ENCODE measurements around the gene B3GAT1.
A peak's percentile ranks its signal among the peaks of the same experiment; 100 is the strongest.
"Not testable (repeated sequence)": the region's sequence is repeated elsewhere in the genome, so short reads cannot be mapped to it uniquely, and the experiment has no call there.

Gene B3GAT1

DNA sequence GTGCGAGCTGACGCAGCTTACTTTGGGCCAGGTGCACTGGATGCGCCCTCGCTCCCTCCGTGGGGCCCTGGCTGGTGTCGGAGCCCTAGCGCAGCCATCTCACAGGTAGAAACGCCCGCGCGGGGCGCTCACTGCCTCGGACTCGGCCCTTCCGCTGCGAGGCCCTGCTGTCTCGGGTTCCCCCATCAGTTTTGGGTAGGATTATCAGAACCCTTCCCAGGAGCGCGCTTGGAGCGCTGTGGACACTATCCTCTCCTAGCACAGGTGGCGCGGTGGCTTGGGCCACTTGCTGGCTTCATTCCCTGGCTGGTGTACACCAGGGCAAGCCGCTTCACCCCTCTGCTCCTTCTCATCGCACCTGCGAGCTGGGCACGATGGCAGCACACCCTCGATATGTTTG is 35.7 kb upstream of the B3GAT1 start:
- DNase-seq (no peak), ATAC-seq (no peak)
- Mint-ChIP-seq H3K4me1 (no peaks in the 10 kb centered on the region), H3K27me3 (peaks cover 19% of the 10 kb centered on the region), H3K27ac (no peak overlapping the region), H3K4me3 (no peak overlapping the region), H3K9me3 (peaks cover 13 to 22% of the 10 kb centered on the region in 2 donors)

DNA sequence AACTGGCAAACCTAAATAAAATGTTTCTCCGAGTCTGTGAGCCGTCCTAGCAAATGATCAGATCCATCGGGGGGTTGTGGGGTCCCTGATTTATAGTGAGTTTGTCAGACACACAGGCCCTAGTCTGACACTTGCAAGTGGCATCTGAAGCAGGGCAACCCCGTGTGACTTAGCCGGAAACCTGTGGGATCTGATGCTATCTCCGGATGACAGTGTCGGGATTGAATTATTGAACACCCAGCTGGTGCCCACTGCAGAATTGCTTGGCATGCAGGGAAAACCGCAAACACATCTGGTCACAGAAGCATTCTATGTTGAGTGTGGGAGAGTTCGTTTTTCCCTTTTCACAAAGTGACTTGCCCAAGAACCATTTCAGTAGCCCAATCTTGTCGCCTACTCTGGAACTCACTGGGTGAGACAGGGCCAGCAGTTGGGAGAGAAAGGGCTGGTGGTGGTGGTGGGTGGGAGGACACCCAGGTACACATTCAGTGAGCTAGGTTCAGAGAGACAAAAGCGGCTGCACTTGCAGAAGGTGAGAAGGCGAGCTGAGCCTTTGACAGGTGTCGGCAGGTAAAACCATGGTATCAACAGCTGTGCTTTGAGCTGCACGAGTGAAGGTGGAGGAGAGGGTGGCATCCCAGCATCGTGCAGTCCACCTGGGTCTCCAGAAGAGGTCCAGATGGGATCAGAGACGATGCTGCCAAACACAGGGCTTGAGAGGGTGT is 33.7 kb upstream of the B3GAT1 start:
- peaks cover 25% of the 10 kb centered on the region for H3K27me3 Mint-ChIP-seq
- H3K9me3 Mint-ChIP-seq = peaks cover 13 to 22% of the 10 kb centered on the region in 2 donors
- ATAC-seq (no peak), DNase-seq (no peak)
- no peak overlapping the region for H3K27ac Mint-ChIP-seq
- H3K4me1 Mint-ChIP-seq = no peaks in the 10 kb centered on the region
- no peak overlapping the region for H3K4me3 Mint-ChIP-seq

DNA sequence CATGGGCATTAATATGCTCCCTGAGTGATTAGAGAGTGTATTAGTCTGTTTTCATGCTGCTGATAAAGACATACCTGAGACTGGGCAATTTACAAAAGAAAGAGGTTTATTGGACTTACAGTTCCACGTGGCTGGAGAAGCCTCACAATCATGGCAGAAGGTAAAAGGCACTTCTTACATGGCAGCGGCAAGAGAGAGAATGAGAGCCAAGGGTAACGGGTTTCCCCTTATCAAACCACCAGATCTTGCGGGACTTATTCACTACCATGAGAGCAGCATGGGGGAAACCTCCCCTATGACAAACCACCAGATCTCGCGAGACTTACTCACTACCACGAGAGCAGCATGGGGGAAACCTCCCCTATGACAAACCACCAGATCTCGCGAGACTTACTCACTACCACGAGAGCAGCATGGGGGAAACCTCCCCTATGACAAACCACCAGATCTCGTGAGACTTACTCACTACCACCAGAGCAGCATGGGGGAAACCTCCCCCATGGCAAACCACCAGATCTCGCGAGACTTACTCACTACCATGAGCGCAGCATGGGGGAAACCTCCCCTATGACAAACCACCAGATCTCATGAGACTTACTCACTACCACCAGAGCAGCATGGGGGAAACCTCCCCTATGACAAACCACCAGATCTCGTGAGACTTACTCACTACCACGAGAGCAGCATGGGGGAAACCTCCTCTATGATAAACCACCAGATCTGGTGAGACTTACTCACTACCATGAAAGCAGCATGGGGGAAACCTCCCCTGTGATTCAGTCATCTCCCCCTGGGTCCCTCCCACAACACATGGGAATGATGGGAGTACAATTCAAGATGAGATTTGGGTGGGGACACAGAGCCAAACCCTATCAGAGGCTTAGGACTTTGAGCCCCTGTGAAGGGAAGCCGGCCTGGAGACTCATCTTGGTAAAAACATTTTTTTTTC is 32.4 kb upstream of the B3GAT1 start:
- H3K4me3 Mint-ChIP-seq, ATAC-seq, H3K27ac Mint-ChIP-seq, DNase-seq, H3K4me1 Mint-ChIP-seq: not testable (repeated sequence)
- H3K27me3 Mint-ChIP-seq = peaks cover 25% of the 10 kb centered on the region
- peaks cover 13 to 22% of the 10 kb centered on the region in 2 donors for H3K9me3 Mint-ChIP-seq

DNA sequence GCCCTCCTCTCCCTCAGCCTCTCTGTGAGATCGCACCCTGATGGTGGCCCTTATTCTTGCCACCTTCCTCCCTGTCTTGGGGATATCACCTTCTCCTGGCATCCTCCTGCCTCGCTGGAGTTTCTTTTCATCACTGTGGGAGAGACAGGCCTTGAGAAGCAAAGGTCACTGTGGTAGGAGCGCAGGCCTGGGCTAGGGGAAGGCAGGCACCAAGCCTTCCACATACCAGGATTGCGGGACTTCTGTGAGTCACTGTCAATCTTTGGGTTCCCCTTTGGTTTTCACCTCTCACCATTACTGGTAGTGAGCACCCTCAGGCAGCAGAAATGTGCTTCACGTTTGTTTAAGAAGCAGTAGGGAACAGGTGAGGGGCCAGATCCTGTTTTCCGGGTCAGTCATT is 31.2 kb upstream of the B3GAT1 start:
- Mint-ChIP-seq H3K9me3 (peaks cover 13 to 22% of the 10 kb centered on the region in 2 donors), H3K4me3 (no peak overlapping the region), H3K4me1 (no peaks in the 10 kb centered on the region), H3K27ac (peak overlapping the region in 1 of 2 donors; percentile 5), H3K27me3 (peaks cover 25% of the 10 kb centered on the region)
- no peak for ATAC-seq
- DNase-seq = no peak

DNA sequence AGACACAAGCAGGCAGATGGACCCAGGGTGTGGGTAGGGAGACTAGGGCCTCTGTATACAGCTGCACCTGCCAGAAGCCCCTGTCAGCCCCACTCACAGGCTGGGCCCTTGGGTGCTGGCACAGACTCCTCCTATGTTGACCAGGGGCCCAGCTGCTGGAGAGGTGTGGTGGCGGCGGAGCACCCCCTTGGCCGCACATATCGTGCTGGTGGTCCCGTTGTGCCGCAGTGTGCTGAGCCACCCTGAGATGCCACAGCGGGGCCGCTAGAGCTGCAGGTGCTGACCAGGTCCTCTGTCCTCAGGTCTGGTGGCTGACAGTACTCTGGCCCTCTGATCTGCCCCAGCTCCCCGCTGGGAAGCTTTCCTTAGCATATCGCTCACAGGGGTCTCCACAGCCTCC is 30.2 kb upstream of the B3GAT1 start:
- H3K9me3 Mint-ChIP-seq = peaks cover 13 to 22% of the 10 kb centered on the region in 2 donors
- no peak overlapping the region for H3K4me3 Mint-ChIP-seq
- H3K27ac Mint-ChIP-seq = no peak overlapping the region
- peaks cover 17% of the 10 kb centered on the region for H3K27me3 Mint-ChIP-seq
- no peaks in the 10 kb centered on the region for H3K4me1 Mint-ChIP-seq
- no peak for ATAC-seq
- no peak for DNase-seq

DNA sequence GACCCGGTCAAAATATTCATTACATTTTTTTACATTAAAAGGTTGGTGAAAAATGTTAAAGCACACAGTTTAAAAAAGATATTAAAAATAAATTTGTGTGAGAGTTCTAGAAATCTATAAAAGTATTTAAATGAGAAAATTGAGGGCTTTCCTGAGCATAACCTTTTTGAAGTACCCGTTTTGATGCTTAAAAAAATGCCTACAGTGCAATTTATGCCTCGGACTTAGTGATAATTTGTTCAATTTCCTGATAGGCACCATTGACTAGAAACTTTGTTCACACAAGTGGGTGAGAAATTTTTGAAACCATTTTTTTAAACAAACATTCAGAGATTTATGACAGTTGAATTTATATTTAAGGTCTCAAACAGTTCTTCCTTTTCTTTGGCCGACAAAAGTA is 29.7 kb upstream of the B3GAT1 start:
- Mint-ChIP-seq H3K9me3 (peaks cover 13 to 22% of the 10 kb centered on the region in 2 donors), H3K4me3 (no peak overlapping the region), H3K27me3 (peaks cover 17% of the 10 kb centered on the region), H3K4me1 (no peaks in the 10 kb centered on the region), H3K27ac (no peak overlapping the region)
- ATAC-seq (no peak), DNase-seq (no peak)

DNA sequence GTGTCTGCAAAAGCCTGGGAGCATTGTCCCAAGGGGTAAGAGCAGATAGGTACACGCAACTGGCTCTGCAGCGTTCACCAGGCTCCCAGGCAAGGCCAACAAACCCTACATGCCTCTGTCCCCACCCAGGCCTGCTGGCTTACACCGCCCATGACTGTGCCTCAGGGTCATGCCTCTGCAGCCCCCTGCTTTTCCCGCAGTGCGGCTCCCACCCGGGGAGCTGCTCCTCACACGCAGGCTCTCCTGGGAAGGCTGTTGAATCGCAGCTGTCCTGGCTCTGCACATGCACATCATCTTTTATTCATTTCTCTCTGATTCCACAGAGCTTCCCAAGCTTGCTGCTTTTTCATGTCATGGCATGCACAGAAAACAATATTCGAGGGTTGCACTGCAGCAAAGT is 29.2 kb upstream of the B3GAT1 start:
- DNase-seq = no peak
- ATAC-seq = no peak
- Mint-ChIP-seq H3K4me1 (no peaks in the 10 kb centered on the region), H3K27ac (no peak overlapping the region), H3K4me3 (no peak overlapping the region), H3K9me3 (peaks cover 13 to 22% of the 10 kb centered on the region in 2 donors), H3K27me3 (peaks cover 17% of the 10 kb centered on the region)

DNA sequence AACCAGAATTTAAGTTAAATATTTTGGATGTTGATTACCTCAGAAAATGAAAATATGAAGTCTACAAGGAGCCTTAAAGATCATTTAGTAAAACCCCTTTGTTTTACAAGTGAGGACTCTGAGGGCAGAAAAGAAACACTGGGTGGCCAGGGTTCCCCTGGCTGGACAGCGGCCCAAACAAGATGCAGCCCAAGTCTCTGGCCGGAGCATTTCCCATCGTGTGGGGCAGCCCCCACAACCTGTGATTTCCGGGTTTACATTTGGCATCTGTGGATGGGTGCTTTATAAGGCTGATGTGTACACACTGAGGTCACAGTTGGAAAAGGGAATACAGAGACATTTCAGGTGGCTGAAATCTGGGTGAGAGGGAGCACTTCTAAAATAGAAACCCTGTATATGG is 28.8 kb upstream of the B3GAT1 start:
- ATAC-seq (no peak), DNase-seq (no peak)
- peaks cover 13 to 22% of the 10 kb centered on the region in 2 donors for H3K9me3 Mint-ChIP-seq
- no peak overlapping the region for H3K27ac Mint-ChIP-seq
- H3K27me3 Mint-ChIP-seq = peaks cover 17% of the 10 kb centered on the region
- no peaks in the 10 kb centered on the region for H3K4me1 Mint-ChIP-seq
- no peak overlapping the region for H3K4me3 Mint-ChIP-seq

DNA sequence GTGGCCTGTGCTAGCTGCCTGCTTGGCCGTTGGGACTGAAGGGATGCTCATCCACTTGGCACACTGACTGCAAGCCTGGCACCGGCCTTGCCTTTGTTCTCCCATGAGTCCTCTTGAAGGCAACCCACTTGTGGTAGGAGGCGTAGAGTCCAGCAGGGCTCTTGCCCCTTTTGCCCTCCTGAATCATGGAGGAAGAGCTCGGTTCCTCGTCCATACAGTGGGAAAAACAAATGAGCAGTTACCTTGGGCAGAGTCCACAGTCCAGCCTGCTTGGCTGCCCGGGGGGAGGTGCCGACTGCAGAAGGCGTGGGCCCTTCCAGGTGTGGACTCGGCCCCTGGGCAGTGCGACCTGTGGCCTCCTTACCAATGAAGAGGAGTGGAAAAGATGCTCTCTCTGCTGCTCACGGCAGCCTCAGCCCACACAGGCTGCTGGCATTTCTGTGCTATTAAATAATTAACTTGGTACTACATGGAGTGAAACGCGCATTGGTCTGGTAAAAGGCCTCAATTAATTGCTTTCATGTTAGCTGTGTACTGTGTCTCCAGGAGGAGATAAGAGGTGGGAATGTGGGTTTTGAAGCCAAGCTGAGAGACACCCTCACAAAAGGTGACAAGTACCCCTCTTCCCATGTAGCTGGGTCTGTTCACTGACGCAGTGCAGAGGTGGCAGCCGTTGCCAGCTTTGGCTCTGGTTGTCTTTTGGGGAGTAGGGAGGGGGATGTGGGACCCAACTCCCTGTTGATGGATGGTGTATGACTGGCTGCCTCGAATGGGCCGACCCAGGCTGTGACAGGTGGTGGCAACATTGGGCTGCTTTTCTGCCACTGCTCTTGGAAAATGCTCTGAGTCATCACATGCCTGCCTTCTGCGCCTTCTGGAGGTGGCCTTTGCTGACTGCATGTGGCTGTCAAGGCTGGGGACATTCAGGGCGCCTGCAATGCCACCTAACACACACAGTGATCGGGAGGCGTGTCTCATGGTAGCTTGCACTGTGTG is 26.8 kb upstream of the B3GAT1 start:
- DNase-seq (no peak), ATAC-seq (no peak)
- Mint-ChIP-seq H3K27ac (peak overlapping the region in 1 of 2 donors; percentile 15), H3K4me1 (no peaks in the 10 kb centered on the region), H3K9me3 (peaks cover 8 to 12% of the 10 kb centered on the region in 2 donors), H3K27me3 (peaks cover 17% of the 10 kb centered on the region), H3K4me3 (no peak overlapping the region)

DNA sequence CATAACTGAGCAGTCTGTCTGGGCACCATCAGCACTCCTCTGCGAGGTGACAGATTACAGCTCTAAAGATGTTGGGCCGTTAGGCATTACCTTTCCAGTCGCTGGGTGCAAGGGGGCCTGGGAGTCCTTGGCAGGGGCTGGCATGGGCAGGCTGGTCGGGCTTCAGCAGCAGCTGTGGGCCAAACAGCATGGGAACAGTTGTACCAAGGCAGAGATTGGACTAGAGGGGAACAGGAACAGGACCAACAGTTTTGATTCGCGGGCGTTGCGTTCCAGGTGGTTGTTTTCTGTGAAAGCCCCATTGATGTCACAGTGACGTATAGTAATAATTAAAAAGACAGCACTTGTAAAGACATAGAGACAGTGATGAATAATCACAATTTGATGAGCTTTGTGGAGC is 25.8 kb upstream of the B3GAT1 start:
- ATAC-seq (no peak), DNase-seq (no peak)
- Mint-ChIP-seq H3K27me3 (peaks cover 7% of the 10 kb centered on the region), H3K4me3 (no peak overlapping the region), H3K9me3 (peaks cover under 1 to 2% of the 10 kb centered on the region in 2 donors), H3K27ac (no peak overlapping the region), H3K4me1 (no peaks in the 10 kb centered on the region)

DNA sequence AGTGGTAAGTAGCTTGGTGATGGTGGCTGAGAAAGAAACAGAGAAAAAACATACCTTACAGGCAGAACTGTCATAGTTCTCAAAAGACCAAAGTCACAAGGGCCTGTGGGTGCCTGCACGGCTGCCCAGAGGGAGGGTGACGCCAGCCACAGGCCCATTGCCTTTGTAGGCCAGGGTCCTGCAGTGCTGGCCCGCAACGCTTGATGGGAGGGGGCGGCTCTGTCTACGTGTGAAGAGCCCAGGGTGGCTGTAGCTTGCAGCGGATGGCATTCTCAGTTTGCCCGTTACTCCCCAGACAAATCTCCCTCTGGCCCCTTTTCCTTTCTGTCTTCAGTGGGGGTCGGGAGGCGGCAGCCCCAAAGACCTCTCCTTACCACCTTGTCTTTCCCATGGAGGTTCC is 24.7 kb upstream of the B3GAT1 start:
- DNase-seq = no peak
- Mint-ChIP-seq H3K9me3 (no peaks in the 10 kb centered on the region), H3K27me3 (no peaks in the 10 kb centered on the region), H3K27ac (peak overlapping the region in 1 of 2 donors; percentile 85), H3K4me3 (no peak overlapping the region), H3K4me1 (no peaks in the 10 kb centered on the region)
- ATAC-seq = no peak

DNA sequence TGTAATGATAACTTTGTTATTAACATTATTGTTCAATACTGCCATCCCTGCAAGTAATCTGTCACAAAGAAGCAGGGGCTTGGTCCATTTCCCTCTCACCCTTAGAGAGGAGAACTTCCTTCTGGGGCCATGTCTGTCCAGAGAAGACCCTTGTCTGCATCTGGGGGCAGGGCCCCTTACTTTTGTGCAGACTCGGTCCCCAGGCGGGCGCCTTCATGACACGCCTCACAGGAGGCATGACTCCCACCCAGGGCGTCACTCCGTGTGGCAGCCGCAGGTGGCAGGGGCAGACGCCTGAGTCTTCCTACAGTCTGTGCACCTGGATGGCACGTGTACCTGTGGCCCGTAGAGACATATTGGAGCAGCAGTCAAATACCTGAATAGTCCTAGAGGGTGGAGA is 21.8 kb upstream of the B3GAT1 start:
- ATAC-seq = no peak
- DNase-seq = no peak
- Mint-ChIP-seq H3K4me3 (no peak overlapping the region), H3K4me1 (no peaks in the 10 kb centered on the region), H3K9me3 (no peaks in the 10 kb centered on the region), H3K27ac (no peak overlapping the region), H3K27me3 (peaks cover 20% of the 10 kb centered on the region)

DNA sequence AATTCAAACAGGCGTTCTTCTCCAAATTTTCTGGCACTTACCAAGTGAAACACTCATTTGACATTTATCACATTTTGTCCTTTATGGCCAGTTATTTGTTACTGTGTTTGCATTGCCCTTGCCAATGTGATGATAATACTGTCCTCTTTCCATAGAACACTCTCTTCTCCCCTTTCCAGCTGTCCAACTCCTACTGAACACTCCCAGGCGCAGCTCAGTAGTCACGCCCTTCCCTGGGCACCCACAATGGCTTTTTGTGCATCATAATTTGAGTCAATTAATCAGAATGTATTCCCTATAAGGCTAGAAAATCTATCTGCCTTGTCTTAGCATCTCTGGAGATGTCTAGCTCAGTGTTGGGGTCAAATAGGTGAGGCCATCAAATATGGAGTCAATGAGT is 21.2 kb upstream of the B3GAT1 start:
- ATAC-seq = no peak

DNA sequence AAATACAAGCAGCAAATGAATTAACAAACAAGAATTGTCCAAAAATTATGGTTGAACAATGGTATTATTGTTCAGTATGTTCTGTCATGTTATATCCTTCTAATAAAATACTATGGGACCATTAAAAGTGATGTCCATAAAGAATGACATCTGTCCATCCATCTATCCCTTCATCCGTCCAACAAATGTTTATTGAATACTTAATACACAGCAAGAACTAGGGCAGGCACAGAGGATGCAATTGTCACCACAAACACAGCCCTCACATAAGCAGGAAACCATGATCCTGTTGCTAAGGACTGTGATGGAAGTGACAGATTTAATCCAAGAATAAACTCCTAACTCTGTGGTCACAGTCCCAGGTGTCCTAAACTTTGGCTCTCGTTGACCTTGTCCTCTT is 20.7 kb upstream of the B3GAT1 start:
- ATAC-seq (no peak), DNase-seq (no peak)
- Mint-ChIP-seq H3K4me1 (no peaks in the 10 kb centered on the region), H3K27me3 (peaks cover 24% of the 10 kb centered on the region), H3K27ac (no peak overlapping the region), H3K4me3 (no peak overlapping the region), H3K9me3 (no peaks in the 10 kb centered on the region)

More for the DNA sequence above, 21.2 kb upstream of the B3GAT1 start:
- no peak for DNase-seq
- Mint-ChIP-seq H3K27me3 (peaks cover 24% of the 10 kb centered on the region), H3K9me3 (no peaks in the 10 kb centered on the region), H3K4me3 (no peak overlapping the region), H3K27ac (no peak overlapping the region), H3K4me1 (no peaks in the 10 kb centered on the region)

DNA sequence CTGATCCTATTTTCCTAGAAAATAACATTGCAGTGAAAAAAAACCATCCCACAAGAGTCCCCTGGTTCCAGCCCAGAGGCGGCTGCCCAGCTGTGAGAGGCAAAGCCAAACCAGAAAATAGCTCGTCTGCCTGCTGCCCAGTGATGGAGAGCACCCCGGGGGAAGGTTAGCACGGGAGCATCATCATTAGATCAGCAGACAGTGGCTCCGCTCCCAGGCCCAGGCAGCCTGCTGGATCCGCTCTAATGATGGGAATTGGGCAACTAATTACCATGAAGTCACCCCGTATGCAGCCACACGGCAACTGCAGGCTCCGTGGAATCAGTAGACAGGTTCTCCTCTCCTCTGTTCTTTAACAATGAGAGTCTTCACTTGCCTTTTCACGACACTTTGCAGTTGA is 17.1 kb upstream of the B3GAT1 start:
- peaks cover 41% of the 10 kb centered on the region for H3K27me3 Mint-ChIP-seq
- DNase-seq (no peak), ATAC-seq (no peak)
- no peaks in the 10 kb centered on the region for H3K4me1 Mint-ChIP-seq
- H3K27ac Mint-ChIP-seq = no peak overlapping the region
- no peaks in the 10 kb centered on the region for H3K9me3 Mint-ChIP-seq
- H3K4me3 Mint-ChIP-seq = no peak overlapping the region
